BE2C (cell line): ENCODE results near the gene ZNF350.

Experiments used
- DNase-seq: peaks from one replicate; pipeline ENCODE4 v3.0.0-alpha.2; 2020
- H3K27me3 ChIP-seq: fragments of 250-450 bp; sonication (Bioruptor Pico); 2 replicates; pipeline ENCODE4 v1.5.1; 2020; ENCODE audit warnings: mild to moderate bottlenecking
- H3K36me3 ChIP-seq: fragments of 250-450 bp; sonication (Bioruptor Pico); 2 replicates; pipeline ENCODE4 v1.5.1; 2020; ENCODE audit warnings: mild to moderate bottlenecking
- H3K4me1 ChIP-seq: fragments of 250-450 bp; sonication (Bioruptor Pico); 2 replicates; pipeline ENCODE4 v1.5.1; 2020
- H3K4me3 ChIP-seq: 2 replicates; pipeline ENCODE4 v1.5.1; 2011; ENCODE audit warnings: low read depth, low read length
- H3K9me3 ChIP-seq: fragments of 250-450 bp; sonication (Bioruptor Pico); 2 replicates; pipeline ENCODE4 v1.5.1; 2020
- TF ChIP-seq, protein P1 (sequence below): IDR thresholded peaks from 2 replicates; pipeline ENCODE4 v1.5.1; 2012; ENCODE audit warnings: mild to moderate bottlenecking, low read depth, low read length

ZNF350 gene

DNA sequence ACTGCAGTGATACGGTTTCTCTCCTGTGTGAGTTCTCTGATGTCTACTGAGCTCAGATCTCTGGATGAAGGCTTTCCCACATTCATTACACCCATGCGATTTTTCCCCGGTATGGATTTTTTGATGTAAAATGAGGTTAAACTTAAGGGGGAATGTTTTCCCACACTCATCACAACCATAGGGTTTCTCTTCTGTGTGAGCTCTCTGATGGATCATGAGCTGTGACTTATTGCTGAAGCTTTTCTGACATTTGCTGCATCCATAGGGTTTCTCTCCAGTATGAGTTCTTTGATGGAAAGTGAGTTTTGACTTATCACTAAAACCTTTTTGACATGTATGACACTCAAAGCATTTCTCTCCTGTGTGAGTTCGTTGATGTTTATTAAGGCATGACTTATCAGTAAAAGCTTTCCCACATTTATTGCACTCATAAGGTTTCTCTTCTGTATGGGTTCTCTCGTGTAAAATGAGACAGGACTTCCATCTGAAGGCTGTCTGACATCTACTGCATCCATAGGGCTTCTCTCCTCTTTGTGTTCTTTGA lies 71.2 kb downstream of the ZNF350 start:
- H3K27me3 ChIP-seq: no peaks in the 10 kb centered on the region
- no peaks in the 10 kb centered on the region for H3K36me3 ChIP-seq
- H3K4me3 ChIP-seq: no peak overlapping the region
- no peak for DNase-seq
- no peaks in the 10 kb centered on the region for H3K4me1 ChIP-seq
- H3K9me3 ChIP-seq: peaks cover 12% of the 10 kb centered on the region
- TF ChIP-seq, protein P1, sequence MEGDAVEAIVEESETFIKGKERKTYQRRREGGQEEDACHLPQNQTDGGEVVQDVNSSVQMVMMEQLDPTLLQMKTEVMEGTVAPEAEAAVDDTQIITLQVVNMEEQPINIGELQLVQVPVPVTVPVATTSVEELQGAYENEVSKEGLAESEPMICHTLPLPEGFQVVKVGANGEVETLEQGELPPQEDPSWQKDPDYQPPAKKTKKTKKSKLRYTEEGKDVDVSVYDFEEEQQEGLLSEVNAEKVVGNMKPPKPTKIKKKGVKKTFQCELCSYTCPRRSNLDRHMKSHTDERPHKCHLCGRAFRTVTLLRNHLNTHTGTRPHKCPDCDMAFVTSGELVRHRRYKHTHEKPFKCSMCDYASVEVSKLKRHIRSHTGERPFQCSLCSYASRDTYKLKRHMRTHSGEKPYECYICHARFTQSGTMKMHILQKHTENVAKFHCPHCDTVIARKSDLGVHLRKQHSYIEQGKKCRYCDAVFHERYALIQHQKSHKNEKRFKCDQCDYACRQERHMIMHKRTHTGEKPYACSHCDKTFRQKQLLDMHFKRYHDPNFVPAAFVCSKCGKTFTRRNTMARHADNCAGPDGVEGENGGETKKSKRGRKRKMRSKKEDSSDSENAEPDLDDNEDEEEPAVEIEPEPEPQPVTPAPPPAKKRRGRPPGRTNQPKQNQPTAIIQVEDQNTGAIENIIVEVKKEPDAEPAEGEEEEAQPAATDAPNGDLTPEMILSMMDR: no peak
